Bronchial epithelial cell (primary cell): Measurements from ENCODE around the gene MBD6. TPM values are rescaled to one million over a fixed set of nuclear protein-coding genes. Genes with fewer than 3 reads are reported as not detected.

Source experiments
- DNase-seq: peaks from one replicate; pipeline ENCODE4 v3.0.0-alpha.2; 2010; ENCODE audit warnings: low read depth
- FAIRE-seq: peaks from 2 replicates; lab custom pipeline; 2011; peaks lifted over from hg19 to GRCh38; lab: Jason Lieb, UNC
- H3K27me3 ChIP-seq: 2 replicates; pipeline ENCODE4 v1.5.1; 2011; ENCODE audit warnings: low read length; ENCODE audit not compliant: control insufficient read depth, insufficient read depth
- H3K36me3 ChIP-seq: 2 replicates; pipeline ENCODE4 v1.5.1; 2011; ENCODE audit warnings: low read length; ENCODE audit not compliant: control insufficient read depth, insufficient read depth
- H3K4me3 ChIP-seq: 2 replicates; pipeline ENCODE4 v1.5.1; 2011; ENCODE audit warnings: mild to moderate bottlenecking, low read depth, low read length, control low read depth
- CTCF ChIP-seq: IDR thresholded peaks from 2 replicates; pipeline ENCODE4 v1.5.1; 2011; ENCODE audit warnings: mild to moderate bottlenecking, moderate library complexity, low read length, control low read depth, inconsistent platforms; ENCODE audit not compliant: insufficient read depth, severe bottlenecking
- total RNA-seq: library from RNA; depleted of rRNA; stranded (reverse); fragments of >200 nt; gene quantifications from 2 replicates; pipeline ENCODE4 v1.2.1, GENCODE V29; 2014

The MBD6 gene
- total RNA-seq, 1 donor from 2014 or later, result 5.0 TPM

- DNase-seq (no peak), FAIRE-seq (no peak)
- peaks cover 40% of the 10 kb centered on the region for H3K36me3 ChIP-seq
These were observed 4.6 kb downstream of the MBD6 start for GRCh38 chr12:57527184-57527583.

GRCh38 chr12:57528176-57528575 lies 5.6 kb downstream of the MBD6 start:
- FAIRE-seq, result no peak
- TF ChIP-seq CTCF, result no peak
- peaks cover 48% of the 10 kb centered on the region for H3K36me3 ChIP-seq
- no peaks in the 10 kb centered on the region for H3K27me3 ChIP-seq
- no peak for DNase-seq
- H3K4me3 ChIP-seq, result no peak overlapping the region

More at GRCh38 chr12:57527184-57527583, 4.6 kb downstream of the MBD6 start:
- no peak for TF ChIP-seq CTCF
- no peaks in the 10 kb centered on the region for H3K27me3 ChIP-seq
- no peak overlapping the region for H3K4me3 ChIP-seq

- no peak for TF ChIP-seq CTCF
- Histone ChIP-seq H3K27me3 (no peaks in the 10 kb centered on the region), H3K4me3 (no peak overlapping the region), H3K36me3 (peaks cover 52% of the 10 kb centered on the region)
- DNase-seq (no peak), FAIRE-seq (no peak)
These were observed 6.4 kb downstream of the MBD6 start for GRCh38 chr12:57528831-57529555.

GRCh38 chr12:57529831-57530230 lies 7.2 kb downstream of the MBD6 start:
- TF ChIP-seq CTCF, result no peak
- Histone ChIP-seq H3K36me3 (peaks cover 49% of the 10 kb centered on the region), H3K4me3 (no peak overlapping the region), H3K27me3 (no peaks in the 10 kb centered on the region)
- FAIRE-seq, result no peak
- no peak for DNase-seq

- no peak for TF ChIP-seq CTCF
- DNase-seq (no peak), FAIRE-seq (no peak)
- Histone ChIP-seq H3K4me3 (no peak overlapping the region), H3K27me3 (no peaks in the 10 kb centered on the region), H3K36me3 (peaks cover 48% of the 10 kb centered on the region)
These were observed 7.9 kb downstream of the MBD6 start for GRCh38 chr12:57530396-57531142.
